ENCODE data around the gene RGS3. TPM values are rescaled to one million over a fixed set of nuclear protein-coding genes. Genes with fewer than 3 reads are reported as not detected.

Gene RGS3
- total and polyA plus RNA-seq, 2 of the 13 experiments (the other 11 are each of a cell fraction or from before 2014, with no cell fraction given): 17.1 to 28.8 TPM

DNA sequence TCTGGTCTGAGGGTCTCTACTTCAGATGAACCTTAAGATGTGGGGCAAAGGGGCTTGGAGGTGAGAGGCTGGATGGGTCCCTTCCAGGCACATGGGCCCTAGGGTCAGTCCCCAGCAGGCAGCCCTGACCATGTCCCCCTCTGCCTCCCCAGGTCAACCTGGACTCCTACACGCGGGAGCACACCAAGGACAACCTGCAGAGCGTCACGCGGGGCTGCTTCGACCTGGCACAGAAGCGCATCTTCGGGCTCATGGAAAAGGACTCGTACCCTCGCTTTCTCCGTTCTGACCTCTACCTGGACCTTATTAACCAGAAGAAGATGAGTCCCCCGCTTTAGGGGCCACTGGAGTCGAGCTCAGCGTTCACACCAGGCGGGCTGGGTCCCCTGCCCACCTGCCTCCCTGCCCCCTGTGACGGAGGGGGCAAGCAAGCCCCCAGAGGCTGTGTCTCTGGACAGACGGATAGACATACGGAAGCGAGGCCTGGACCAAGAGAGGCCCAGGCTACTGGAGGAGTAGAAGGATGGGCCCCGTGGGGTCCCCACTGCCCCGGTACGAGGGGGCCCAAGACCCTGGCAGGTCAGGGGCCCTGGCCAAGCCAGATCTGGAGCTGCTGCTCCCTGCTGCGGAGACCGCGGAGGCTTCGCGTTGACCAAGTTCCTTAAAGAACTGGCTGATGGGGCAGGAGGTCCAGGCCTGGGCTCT is 133.2 kb downstream of the RGS3 start:
- Histone ChIP-seq H3K4me3 (replicated peaks in 1 of 3; ENCODE audit: insufficient read depth in 1 of 3, low read depth in 2 of 3, low read length in 3 of 3) (no peak overlapping the region), H3K27ac (ENCODE audit: extremely low read length, insufficient read depth, low read length) (no peak overlapping the region), H3K79me2 (ENCODE audit: insufficient read depth, low read length) (peaks cover 2% of the 10 kb centered on the region), H3K36me3 (replicated peaks in 1 of 2; ENCODE audit: control insufficient read depth in 1 of 2, insufficient read depth in 2 of 2, low read length in 2 of 2) (peaks cover 3 to 10% of the 10 kb centered on the region in 2 experiments; a peak in 3 of 5 replicates), H3K4me1 (ENCODE audit: insufficient read depth, low read length) (peaks cover 55% of the 10 kb centered on the region), H3K9me3 (ENCODE audit: low read length) (no peaks in the 10 kb centered on the region), H2AFZ (ENCODE audit: low read length) (no peak overlapping the region), H3K4me2 (ENCODE audit: low read depth, low read length) (no peak overlapping the region), H4K20me1 (ENCODE audit: insufficient read depth, low read length) (no peaks in the 10 kb centered on the region), H3K9ac (ENCODE audit: insufficient read depth, low read depth, low read length) (no peak overlapping the region), H3K27me3 (ENCODE audit: control insufficient read depth in 1 of 2, insufficient read depth in 2 of 2, low read length in 2 of 2) (no peaks in the 10 kb centered on the region)
- in situ Hi-C loops (cut with HindIII; ENCODE audit: extremely low pct_ligation_motif_present, low pct_unique_long_range_greater_than_20kb) (no loop called here), intact Hi-C loops (cut with micrococcal nuclease; ENCODE audit: unreplicated experiment) (no loop called here)
- POLR2A ChIA-PET: no interaction called here
- no peak for TF ChIP-seq ATRX (CRISPR knock-in tag; IDR thresholded peaks at IDR 0.05; ENCODE audit: borderline replicate concordance)
- no peak for TF ChIP-seq GATA4 (IDR thresholded peaks at IDR 0.05; ENCODE audit: borderline replicate concordance, low read depth)
- TF ChIP-seq ZNF251 (CRISPR knock-in tag; IDR thresholded peaks at IDR 0.05): no peak
- no peak for TF ChIP-seq SNAPC2 (CRISPR knock-in tag; IDR thresholded peaks at IDR 0.05)
- TF ChIP-seq, protein P1, sequence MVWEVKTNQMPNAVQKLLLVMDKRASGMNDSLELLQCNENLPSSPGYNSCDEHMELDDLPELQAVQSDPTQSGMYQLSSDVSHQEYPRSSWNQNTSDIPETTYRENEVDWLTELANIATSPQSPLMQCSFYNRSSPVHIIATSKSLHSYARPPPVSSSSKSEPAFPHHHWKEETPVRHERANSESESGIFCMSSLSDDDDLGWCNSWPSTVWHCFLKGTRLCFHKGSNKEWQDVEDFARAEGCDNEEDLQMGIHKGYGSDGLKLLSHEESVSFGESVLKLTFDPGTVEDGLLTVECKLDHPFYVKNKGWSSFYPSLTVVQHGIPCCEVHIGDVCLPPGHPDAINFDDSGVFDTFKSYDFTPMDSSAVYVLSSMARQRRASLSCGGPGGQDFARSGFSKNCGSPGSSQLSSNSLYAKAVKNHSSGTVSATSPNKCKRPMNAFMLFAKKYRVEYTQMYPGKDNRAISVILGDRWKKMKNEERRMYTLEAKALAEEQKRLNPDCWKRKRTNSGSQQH (CRISPR knock-in tag; IDR thresholded peaks at IDR 0.05; ENCODE audit: low read depth): no peak
- BruUV-seq (replicated peaks): no TSS peak
- FAIRE-seq (no peak), DNase-seq (ENCODE audit: low spot score) (no peak), ATAC-seq (no peak)
- CTCF ChIA-PET (ENCODE audit: low intra/inter-chr PET ratio, low total read pairs): no interaction called here
- WGBS (ENCODE audit: low lambda C conversion rate): 92% methylated on average over 27 of the region's 27 CpGs
